ENCODE results near the gene CHGA.

GRCh38 chr14:92930737-92931602 lies 8.0 kb downstream of the CHGA start:
- TF ChIP-seq CTCF (IDR thresholded peaks at IDR 0.05; ENCODE audit: poor library complexity) (no peak), EZH2 (IDR thresholded peaks at IDR 0.05; ENCODE audit: borderline replicate concordance) (no peak)

Data from hepatocyte (in vitro differentiated cells).